Endodermal cell (in vitro differentiated cells): ENCODE results near the gene WASHC4. TPM values are rescaled to one million over a fixed set of nuclear protein-coding genes. Genes with fewer than 3 reads are reported as not detected.

ENCODE experiments used
- DNase-seq: peaks from one replicate; pipeline ENCODE4 v3.0.0-alpha.2; 2017
- H3K27ac ChIP-seq: 2 replicates; pipeline ENCODE4 v1.5.1; 2013; ENCODE audit warnings: mild to moderate bottlenecking, low read depth, low read length, moderate library complexity
- H3K27me3 ChIP-seq: 2 replicates; pipeline ENCODE4 v1.6.1; 2013; ENCODE audit warnings: mild to moderate bottlenecking, low read length, moderate library complexity; ENCODE audit not compliant: insufficient read depth, control insufficient read depth, poor library complexity, severe bottlenecking
- H3K36me3 ChIP-seq: 2 replicates; pipeline ENCODE4 v1.7.0; 2013; ENCODE audit warnings: mild to moderate bottlenecking, low read length, moderate library complexity; ENCODE audit not compliant: control insufficient read depth, insufficient read depth
- H3K4me1 ChIP-seq: one replicate; pipeline ENCODE4 v1.7.0; 2013; ENCODE audit warnings: low read length; ENCODE audit not compliant: control insufficient read depth, insufficient read depth
- H3K4me3 ChIP-seq: 2 replicates; pipeline ENCODE4 v1.5.1; 2013; ENCODE audit warnings: mild to moderate bottlenecking, low read length, moderate library complexity
- H3K9ac ChIP-seq: 2 replicates; pipeline ENCODE4 v1.6.1; 2013; ENCODE audit warnings: mild to moderate bottlenecking, low read length, moderate library complexity; ENCODE audit not compliant: poor library complexity, severe bottlenecking; ENCODE audit errors: extremely low read depth
- H3K9me3 ChIP-seq: 2 replicates; pipeline ENCODE4 v1.6.1; 2013; ENCODE audit warnings: mild to moderate bottlenecking, low read length, moderate library complexity; ENCODE audit not compliant: control insufficient read depth
- H3K27ac Mint-ChIP-seq: 2 replicates; pipeline ENCODE4 v1.8.0; 2020; ENCODE audit warnings: mixed read lengths
- H3K27me3 Mint-ChIP-seq: 2 replicates; pipeline ENCODE4 v1.8.0; 2021; ENCODE audit warnings: mild to moderate bottlenecking, mixed read lengths; ENCODE audit not compliant: insufficient read depth
- H3K36me3 Mint-ChIP-seq: 2 replicates; pipeline ENCODE4 v1.8.0; 2020; ENCODE audit warnings: low read depth, mixed read lengths
- H3K4me1 Mint-ChIP-seq: 2 replicates; pipeline ENCODE4 v1.8.0; 2020; ENCODE audit warnings: mixed read lengths
- H3K4me3 Mint-ChIP-seq: 2 replicates; pipeline ENCODE4 v1.8.0; 2020; ENCODE audit warnings: mild to moderate bottlenecking, moderate library complexity, mixed read lengths
- H3K9me3 Mint-ChIP-seq: 2 replicates; pipeline ENCODE4 v1.8.0; 2020; ENCODE audit warnings: mild to moderate bottlenecking, mixed read lengths
- CTCF ChIP-seq: fragments of 200-600 bp; sonication (generic); conservative IDR thresholded peaks from 2 replicates; pipeline ENCODE4 v1.5.0; 2021; ENCODE audit warnings: antibody characterized with exemption, mild to moderate bottlenecking
- WGBS, 2 experiments: methylation state at CpG; one replicate each; pipeline versions ENCODE4 v1.1.5 to v1.1.7; 2013; ENCODE audit warnings: missing lambda C conversion rate in 2 of 2, mixed read lengths in 1 of 2; ENCODE audit not compliant: insufficient coverage in 1 of 2, insufficient read length in 1 of 2; 5-methylcytosine and 5-hydroxymethylcytosine counted together
- total RNA-seq, 2 donors: library from RNA; stranded (reverse); fragmentation: NEBNext Ultra II Directional in 1 of 2; extraction: Animal tissue kit (Norgen Biotek cat#: 25700) in 1 of 2; gene quantifications; 2 replicates in 1 of 2; 3 replicates in 1 of 2; pipeline ENCODE4 v1.2.1, GENCODE V29; 2021

Gene WASHC4
- total RNA-seq, 2 donors from 2014 or later = 39.7 to 40.6 TPM

- Mint-ChIP-seq H3K27ac (no peak overlapping the region), H3K36me3 (peaks cover 47% of the 10 kb centered on the region), H3K9me3 (no peaks in the 10 kb centered on the region), H3K27me3 (no peaks in the 10 kb centered on the region), H3K4me3 (no peak overlapping the region), H3K4me1 (peaks cover 4% of the 10 kb centered on the region)
- H3K4me1 ChIP-seq = peaks cover 2% of the 10 kb centered on the region
- H3K36me3 ChIP-seq = peaks cover 84% of the 10 kb centered on the region
- no peak for TF ChIP-seq CTCF
- H3K9me3 ChIP-seq = no peaks in the 10 kb centered on the region
- H3K9ac ChIP-seq = no peak overlapping the region
- H3K27me3 ChIP-seq = no peaks in the 10 kb centered on the region
- no peak overlapping the region for H3K27ac ChIP-seq
- DNase-seq = no peak
- no peak overlapping the region for H3K4me3 ChIP-seq
These were observed 59.8 kb downstream of the WASHC4 start for GRCh38 chr12:105167346-105167745.

- Mint-ChIP-seq H3K36me3 (peaks cover 44% of the 10 kb centered on the region), H3K9me3 (no peaks in the 10 kb centered on the region), H3K27ac (no peak overlapping the region), H3K4me1 (peaks cover 4% of the 10 kb centered on the region), H3K4me3 (no peak overlapping the region), H3K27me3 (no peaks in the 10 kb centered on the region)
- Histone ChIP-seq H3K36me3 (peaks cover 81% of the 10 kb centered on the region), H3K27ac (no peak overlapping the region), H3K27me3 (no peaks in the 10 kb centered on the region), H3K4me3 (no peak overlapping the region), H3K9ac (no peak overlapping the region), H3K9me3 (no peaks in the 10 kb centered on the region), H3K4me1 (peaks cover 2% of the 10 kb centered on the region)
- TF ChIP-seq CTCF = no peak
- no peak for DNase-seq
These were observed 60.5 kb downstream of the WASHC4 start for GRCh38 chr12:105168006-105168405.

GRCh38 chr12:105170139-105170538 is 62.6 kb downstream of the WASHC4 start:
- Mint-ChIP-seq H3K36me3 (peaks cover 30% of the 10 kb centered on the region), H3K4me1 (peaks cover 4% of the 10 kb centered on the region), H3K4me3 (no peak overlapping the region), H3K27me3 (no peaks in the 10 kb centered on the region), H3K9me3 (no peaks in the 10 kb centered on the region), H3K27ac (no peak overlapping the region)
- DNase-seq = no peak
- 100% methylated on average over 1 of the region's 3 CpGs for WGBS, 2 experiments
- no peak overlapping the region for H3K9ac ChIP-seq
- H3K9me3 ChIP-seq = no peaks in the 10 kb centered on the region
- TF ChIP-seq CTCF = no peak
- H3K36me3 ChIP-seq = peaks cover 76% of the 10 kb centered on the region
- no peak overlapping the region for H3K4me3 ChIP-seq
- H3K27me3 ChIP-seq = no peaks in the 10 kb centered on the region
- no peak overlapping the region for H3K27ac ChIP-seq
- peaks cover 6% of the 10 kb centered on the region for H3K4me1 ChIP-seq
